ENCODE results near the gene MMEL1.

- TF ChIP-seq POLR2AphosphoS5 (IDR thresholded peaks at IDR 0.05): no peak
- no peak for TF ChIP-seq CTCF (IDR thresholded peaks at IDR 0.05)
These were observed 8.7 kb upstream of the MMEL1 start for GRCh38 chr1:2641381-2642130.
